Caco-2 (cell line): ENCODE results near the gene MRPS25. TPM values are rescaled to one million over a fixed set of nuclear protein-coding genes. Genes with fewer than 3 reads are reported as not detected.

Experiments used
- BruUV-seq: library from RNA; stranded (reverse); fragments of 400-500 nt; replicated peaks from 2 replicates; lab custom pipeline; 2021; lab: Mats Ljungman, UMichigan
- CTCF ChIA-PET: fragments of 300-600 bp; sonication (Branson Sonifier 250); formaldehyde crosslinking; loops from one replicate; lab custom pipeline; 2022; ENCODE audit warnings: antibody characterized with exemption; lab: Charles Lee
- POLR2A ChIA-PET: fragments of 300-600 bp; sonication (Branson Sonifier 250); formaldehyde crosslinking; loops from one replicate; lab custom pipeline; 2022; ENCODE audit warnings: antibody characterized with exemption; lab: Charles Lee
- DNase-seq, 2 experiments: peaks; one replicate each; pipeline versions ENCODE4 v3.0.0 to v3.0.0-alpha.2; 2020 to 2022
- H3K27me3 ChIP-seq: replicated peaks from 2 replicates; pipeline ENCODE4 v1.6.0; 2011; ENCODE audit warnings: low read length; ENCODE audit not compliant: control insufficient read depth, insufficient read depth
- H3K36me3 ChIP-seq: 2 replicates; pipeline ENCODE4 v1.5.1; 2011; ENCODE audit warnings: low read length; ENCODE audit not compliant: control insufficient read depth, insufficient read depth
- H3K4me1 ChIP-seq: fragments of 250-450 bp; sonication (Bioruptor Pico); 2 replicates; pipeline ENCODE4 v1.5.1; 2020; ENCODE audit warnings: mild to moderate bottlenecking
- H3K4me3 ChIP-seq: 2 replicates; pipeline ENCODE4 v1.5.1; 2011; ENCODE audit warnings: low read depth, mild to moderate bottlenecking, control low read depth, low read length
- H3K9me3 ChIP-seq: fragments of 250-450 bp; sonication (Bioruptor Pico); 2 replicates; pipeline ENCODE4 v1.5.1; 2020; ENCODE audit warnings: mild to moderate bottlenecking, moderate library complexity
- H3K27ac Mint-ChIP-seq: one replicate; pipeline ENCODE4 v1.8.0; 2022; ENCODE audit warnings: mixed read lengths; ENCODE audit not compliant: unreplicated experiment
- H3K27me3 Mint-ChIP-seq: one replicate; pipeline ENCODE4 v1.8.0; 2022; ENCODE audit warnings: mixed read lengths; ENCODE audit not compliant: insufficient read depth, unreplicated experiment
- H3K36me3 Mint-ChIP-seq: one replicate; pipeline ENCODE4 v1.8.0; 2022; ENCODE audit warnings: mild to moderate bottlenecking, mixed read lengths; ENCODE audit not compliant: insufficient read depth, unreplicated experiment
- H3K4me1 Mint-ChIP-seq: one replicate; pipeline ENCODE4 v1.8.0; 2022; ENCODE audit warnings: low read depth, mixed read lengths; ENCODE audit not compliant: unreplicated experiment
- H3K4me3 Mint-ChIP-seq: one replicate; pipeline ENCODE4 v1.8.0; 2022; ENCODE audit warnings: mild to moderate bottlenecking, moderate library complexity, mixed read lengths; ENCODE audit not compliant: unreplicated experiment
- H3K9me3 Mint-ChIP-seq: one replicate; pipeline ENCODE4 v1.8.0; 2022; ENCODE audit warnings: mixed read lengths; ENCODE audit not compliant: unreplicated experiment
- intact Hi-C: fragments of 100-400 bp; cut with micrococcal nuclease; formaldehyde crosslinking; loops from one replicate; pipeline ENCODE4 v1.10.0; 2022; ENCODE audit not compliant: unreplicated experiment
- total RNA-seq: library from RNA; stranded (reverse); gene quantifications from 2 replicates; pipeline ENCODE4 v1.2.3, GENCODE V29; 2022
- TF ChIP-seq, protein P1 (sequence below), 2 experiments: fragments of 200-600 bp in 1 of 2; IDR thresholded peaks; 1 replicate in 1 of 2; 2 replicates in 1 of 2; pipeline versions ENCODE4 v1.5.1 to v1.8.0; 2011 to 2022; ENCODE audit warnings: antibody characterized with exemption in 1 of 2, control low read depth in 1 of 2, inconsistent platforms in 1 of 2, low read depth in 1 of 2, low read length in 1 of 2, mild to moderate bottlenecking in 1 of 2, moderate library complexity in 1 of 2; ENCODE audit not compliant: insufficient read depth in 1 of 2, severe bottlenecking in 1 of 2, unreplicated experiment in 1 of 2

Gene MRPS25
- total RNA-seq, 1 experiment from 2014 or later, result 53.3 TPM

DNA sequence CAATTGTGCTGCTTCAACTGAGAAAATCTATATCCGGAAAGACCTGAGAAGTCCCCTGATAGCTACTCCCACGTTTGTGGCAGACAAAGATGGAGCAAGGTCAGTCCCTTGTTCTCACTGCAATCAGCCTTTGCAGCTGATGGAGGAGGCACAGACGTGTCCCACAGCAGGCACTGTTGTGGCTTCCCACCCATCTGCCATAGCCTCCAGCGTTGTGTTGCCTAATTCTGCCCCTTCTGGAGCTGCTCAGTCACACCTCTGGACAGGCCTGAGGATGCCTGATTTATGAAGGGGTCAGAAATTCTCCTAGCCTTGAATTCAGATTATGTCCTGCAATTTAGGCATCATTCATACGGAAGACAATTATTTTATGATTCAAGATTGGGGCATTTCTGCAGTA is 41.9 kb downstream of the MRPS25 start:
- no peaks in the 10 kb centered on the region for H3K27me3 ChIP-seq
- TF ChIP-seq, protein P1, sequence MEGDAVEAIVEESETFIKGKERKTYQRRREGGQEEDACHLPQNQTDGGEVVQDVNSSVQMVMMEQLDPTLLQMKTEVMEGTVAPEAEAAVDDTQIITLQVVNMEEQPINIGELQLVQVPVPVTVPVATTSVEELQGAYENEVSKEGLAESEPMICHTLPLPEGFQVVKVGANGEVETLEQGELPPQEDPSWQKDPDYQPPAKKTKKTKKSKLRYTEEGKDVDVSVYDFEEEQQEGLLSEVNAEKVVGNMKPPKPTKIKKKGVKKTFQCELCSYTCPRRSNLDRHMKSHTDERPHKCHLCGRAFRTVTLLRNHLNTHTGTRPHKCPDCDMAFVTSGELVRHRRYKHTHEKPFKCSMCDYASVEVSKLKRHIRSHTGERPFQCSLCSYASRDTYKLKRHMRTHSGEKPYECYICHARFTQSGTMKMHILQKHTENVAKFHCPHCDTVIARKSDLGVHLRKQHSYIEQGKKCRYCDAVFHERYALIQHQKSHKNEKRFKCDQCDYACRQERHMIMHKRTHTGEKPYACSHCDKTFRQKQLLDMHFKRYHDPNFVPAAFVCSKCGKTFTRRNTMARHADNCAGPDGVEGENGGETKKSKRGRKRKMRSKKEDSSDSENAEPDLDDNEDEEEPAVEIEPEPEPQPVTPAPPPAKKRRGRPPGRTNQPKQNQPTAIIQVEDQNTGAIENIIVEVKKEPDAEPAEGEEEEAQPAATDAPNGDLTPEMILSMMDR (IDR thresholded peaks at IDR 0.05; ENCODE audit: insufficient read depth in 1 of 2, low read depth in 1 of 2, low read length in 1 of 2, severe bottlenecking in 1 of 2, unreplicated experiment in 1 of 2), result no peak
- H3K4me3 ChIP-seq, result no peak overlapping the region
- ChIA-PET CTCF (no interaction called here), POLR2A (no interaction called here)
- H3K36me3 ChIP-seq, result peaks cover 2% of the 10 kb centered on the region; the same call in 1 of the 2 replicates
- no peaks in the 10 kb centered on the region for H3K9me3 ChIP-seq
- H3K36me3 Mint-ChIP-seq, result peaks cover 46% of the 10 kb centered on the region
- no peaks in the 10 kb centered on the region for H3K27me3 Mint-ChIP-seq
- BruUV-seq, result no TSS peak
- H3K9me3 Mint-ChIP-seq, result no peaks in the 10 kb centered on the region
- intact Hi-C loops, result no loop called here
- no peak overlapping the region for H3K4me3 Mint-ChIP-seq
- no peak overlapping the region for H3K27ac Mint-ChIP-seq
- H3K4me1 Mint-ChIP-seq, result no peaks in the 10 kb centered on the region
- no peak for DNase-seq
- no peaks in the 10 kb centered on the region for H3K4me1 ChIP-seq

GRCh38 chr3:15017191-15017590 is 47.9 kb downstream of the MRPS25 start:
- ChIA-PET CTCF (no interaction called here), POLR2A (no interaction called here)
- Mint-ChIP-seq H3K4me1 (no peaks in the 10 kb centered on the region), H3K36me3 (peaks cover 59% of the 10 kb centered on the region), H3K9me3 (no peaks in the 10 kb centered on the region), H3K27me3 (no peaks in the 10 kb centered on the region), H3K4me3 (no peak overlapping the region), H3K27ac (no peak overlapping the region)
- H3K4me1 ChIP-seq, result no peaks in the 10 kb centered on the region
- no TSS peak for BruUV-seq
- H3K36me3 ChIP-seq, result peaks cover 1% of the 10 kb centered on the region; the same call in 1 of the 2 replicates
- TF ChIP-seq, protein P1 (IDR thresholded peaks at IDR 0.05; ENCODE audit: insufficient read depth in 1 of 2, low read depth in 1 of 2, low read length in 1 of 2, severe bottlenecking in 1 of 2, unreplicated experiment in 1 of 2), result no peak
- H3K4me3 ChIP-seq, result no peak overlapping the region
- DNase-seq, result no peak
- H3K27me3 ChIP-seq, result no peaks in the 10 kb centered on the region
- intact Hi-C loops, result loop anchor here (5.0 kb wide), 1 partner anchor 90 kb away; no protein-coding TSS in a partner anchor
- no peaks in the 10 kb centered on the region for H3K9me3 ChIP-seq

- intact Hi-C loops, result loop anchor here (5.0 kb wide), 1 partner anchor 88 kb away; no protein-coding TSS in a partner anchor
- Histone ChIP-seq H3K9me3 (no peaks in the 10 kb centered on the region), H3K4me1 (peaks cover 11% of the 10 kb centered on the region; the same call in 1 of the 2 replicates), H3K27me3 (no peaks in the 10 kb centered on the region), H3K36me3 (peaks cover 1% of the 10 kb centered on the region; the same call in 1 of the 2 replicates), H3K4me3 (no peak overlapping the region)
- Mint-ChIP-seq H3K36me3 (peaks cover 63% of the 10 kb centered on the region), H3K4me1 (no peaks in the 10 kb centered on the region), H3K27ac (no peak overlapping the region), H3K4me3 (no peak overlapping the region), H3K27me3 (no peaks in the 10 kb centered on the region), H3K9me3 (no peaks in the 10 kb centered on the region)
- ChIA-PET POLR2A (no interaction called here), CTCF (no interaction called here)
- BruUV-seq, result no TSS peak
- no peak for DNase-seq
- TF ChIP-seq, protein P1 (IDR thresholded peaks at IDR 0.05; ENCODE audit: insufficient read depth in 1 of 2, low read depth in 1 of 2, low read length in 1 of 2, severe bottlenecking in 1 of 2, unreplicated experiment in 1 of 2), result no peak
These were observed 49.7 kb downstream of the MRPS25 start for GRCh38 chr3:15015456-15015855.
